Nephron (organoid): Measurements from ENCODE around the gene RDM1.

ENCODE experiments used
- H3K27ac Mint-ChIP-seq, 3 experiments: 2 replicates each; pipeline ENCODE4 v1.8.0; 2020; ENCODE audit warnings: mixed read lengths in 3 of 3, mild to moderate bottlenecking in 2 of 3, moderate library complexity in 1 of 3
- H3K27me3 Mint-ChIP-seq: 2 replicates; pipeline ENCODE4 v1.8.0; 2021; ENCODE audit warnings: low read depth, mild to moderate bottlenecking, moderate library complexity, mixed read lengths
- H3K36me3 Mint-ChIP-seq: 2 replicates; pipeline ENCODE4 v1.8.0; 2020; ENCODE audit warnings: low read depth, mixed read lengths
- H3K4me1 Mint-ChIP-seq: 2 replicates; pipeline ENCODE4 v1.8.0; 2020; ENCODE audit warnings: mixed read lengths
- H3K4me3 Mint-ChIP-seq, 3 experiments: 2 replicates each; pipeline ENCODE4 v1.8.0; 2020; ENCODE audit warnings: mild to moderate bottlenecking in 3 of 3, mixed read lengths in 3 of 3, moderate library complexity in 2 of 3
- H3K9me3 Mint-ChIP-seq: 2 replicates; pipeline ENCODE4 v1.8.0; 2020; ENCODE audit warnings: mixed read lengths
- TF ChIP-seq, protein P1 (sequence below), 3 experiments: fragments of 200-600 bp; sonication (generic); IDR thresholded peaks; one replicate each; pipeline ENCODE4 v1.5.0; 2021; ENCODE audit warnings: antibody characterized with exemption in 3 of 3; ENCODE audit not compliant: unreplicated experiment in 3 of 3

RDM1 gene

DNA sequence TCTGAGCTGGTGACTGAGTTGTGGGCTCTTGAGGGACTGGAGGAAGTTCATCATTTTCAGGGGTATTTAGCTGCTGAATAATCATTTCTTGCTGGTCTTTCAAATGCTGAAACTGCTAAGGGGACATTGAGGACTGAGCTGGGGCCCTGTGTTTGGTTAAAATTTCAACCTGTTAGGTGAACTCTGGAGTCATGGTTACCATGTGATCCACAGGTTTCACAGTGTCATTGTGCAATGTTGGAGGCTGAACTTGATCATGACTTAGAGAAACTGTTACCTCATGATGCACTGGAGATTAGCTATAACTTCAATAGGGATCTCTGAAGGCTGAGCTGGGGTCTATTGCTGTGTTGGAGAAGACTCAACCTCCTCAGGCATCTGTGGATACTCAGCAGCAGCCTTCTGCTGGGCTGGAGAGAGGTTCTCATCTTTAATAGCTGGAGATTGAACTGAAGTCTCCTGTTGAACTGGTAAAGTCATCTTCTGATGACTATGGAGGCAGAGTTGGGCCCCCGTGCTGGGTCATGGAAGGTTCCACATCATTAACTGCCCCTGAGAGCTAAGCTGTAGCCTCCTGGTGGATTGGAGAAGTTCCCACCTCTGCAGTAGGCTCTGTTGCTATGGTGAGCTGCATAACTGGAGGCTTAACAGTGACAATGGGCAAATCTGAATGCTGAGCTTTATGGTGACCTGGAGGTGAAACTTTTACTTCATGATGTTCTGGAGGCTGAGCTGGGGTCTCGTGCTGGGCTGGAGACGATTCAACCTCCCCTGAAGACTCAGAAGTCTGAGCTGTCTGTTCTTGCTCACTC lies 15.2 kb downstream of the RDM1 start:
- H3K9me3 Mint-ChIP-seq = peaks cover 14% of the 10 kb centered on the region
- H3K36me3 Mint-ChIP-seq = peaks cover 3% of the 10 kb centered on the region
- H3K27me3 Mint-ChIP-seq = peaks cover 6% of the 10 kb centered on the region
- peak overlapping the region in 1 of 3 experiments; percentile 56 for H3K27ac Mint-ChIP-seq
- H3K4me1 Mint-ChIP-seq = peaks cover 7% of the 10 kb centered on the region
- TF ChIP-seq, protein P1, sequence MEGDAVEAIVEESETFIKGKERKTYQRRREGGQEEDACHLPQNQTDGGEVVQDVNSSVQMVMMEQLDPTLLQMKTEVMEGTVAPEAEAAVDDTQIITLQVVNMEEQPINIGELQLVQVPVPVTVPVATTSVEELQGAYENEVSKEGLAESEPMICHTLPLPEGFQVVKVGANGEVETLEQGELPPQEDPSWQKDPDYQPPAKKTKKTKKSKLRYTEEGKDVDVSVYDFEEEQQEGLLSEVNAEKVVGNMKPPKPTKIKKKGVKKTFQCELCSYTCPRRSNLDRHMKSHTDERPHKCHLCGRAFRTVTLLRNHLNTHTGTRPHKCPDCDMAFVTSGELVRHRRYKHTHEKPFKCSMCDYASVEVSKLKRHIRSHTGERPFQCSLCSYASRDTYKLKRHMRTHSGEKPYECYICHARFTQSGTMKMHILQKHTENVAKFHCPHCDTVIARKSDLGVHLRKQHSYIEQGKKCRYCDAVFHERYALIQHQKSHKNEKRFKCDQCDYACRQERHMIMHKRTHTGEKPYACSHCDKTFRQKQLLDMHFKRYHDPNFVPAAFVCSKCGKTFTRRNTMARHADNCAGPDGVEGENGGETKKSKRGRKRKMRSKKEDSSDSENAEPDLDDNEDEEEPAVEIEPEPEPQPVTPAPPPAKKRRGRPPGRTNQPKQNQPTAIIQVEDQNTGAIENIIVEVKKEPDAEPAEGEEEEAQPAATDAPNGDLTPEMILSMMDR (IDR thresholded peaks at IDR 0.05; ENCODE audit: unreplicated experiment in 3 of 3) = no peak
- H3K4me3 Mint-ChIP-seq = no peak overlapping the region

DNA sequence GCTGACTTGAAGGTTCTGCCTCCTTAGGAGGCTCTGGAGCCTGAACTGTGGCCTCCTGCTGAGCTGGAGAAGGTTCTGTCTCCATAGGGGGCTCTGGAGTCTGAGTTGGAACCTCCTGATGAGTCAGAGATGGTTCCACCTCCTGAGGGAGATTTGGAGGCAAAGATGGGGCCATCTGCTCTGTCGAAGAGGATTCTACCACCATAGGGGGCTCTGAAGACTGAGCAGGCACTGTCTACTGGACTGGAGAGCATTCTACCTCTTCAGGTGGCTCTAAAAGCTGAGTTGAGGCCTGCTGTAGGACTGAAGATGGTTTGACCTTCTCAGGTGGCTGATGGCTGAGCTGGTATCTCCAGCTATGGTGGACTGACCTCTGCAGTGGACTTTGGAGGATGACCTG lies 16.2 kb downstream of the RDM1 start:
- peaks cover 7% of the 10 kb centered on the region for H3K4me1 Mint-ChIP-seq
- peaks cover 3% of the 10 kb centered on the region for H3K36me3 Mint-ChIP-seq
- TF ChIP-seq, protein P1 (IDR thresholded peaks at IDR 0.05; ENCODE audit: unreplicated experiment in 3 of 3) = no peak
- no peak overlapping the region for H3K4me3 Mint-ChIP-seq
- H3K27me3 Mint-ChIP-seq = peaks cover 6% of the 10 kb centered on the region
- no peak overlapping the region for H3K27ac Mint-ChIP-seq
- peaks cover 11% of the 10 kb centered on the region for H3K9me3 Mint-ChIP-seq

DNA sequence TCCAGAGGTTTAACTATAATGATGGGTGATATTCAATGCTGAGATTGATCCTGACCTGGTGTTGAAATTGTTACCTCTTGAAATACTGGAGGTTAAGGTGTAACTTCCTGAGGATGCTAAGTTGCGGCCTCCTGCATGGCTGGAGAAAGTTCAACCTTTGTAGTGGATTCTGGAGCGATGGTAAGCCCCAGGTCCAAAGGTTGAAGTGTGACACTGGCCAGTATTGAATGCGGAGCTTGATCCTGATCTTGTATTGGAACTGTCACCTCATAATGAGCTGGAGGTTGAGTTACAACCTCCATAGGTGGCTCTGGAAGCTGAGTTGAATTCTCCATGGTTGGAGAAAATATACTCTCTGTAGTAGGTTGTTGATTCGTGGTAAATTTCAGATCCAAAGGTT lies 17.0 kb downstream of the RDM1 start:
- TF ChIP-seq, protein P1 (IDR thresholded peaks at IDR 0.05; ENCODE audit: unreplicated experiment in 3 of 3) = no peak
- no peak overlapping the region for H3K4me3 Mint-ChIP-seq
- H3K9me3 Mint-ChIP-seq = peaks cover 15% of the 10 kb centered on the region
- H3K36me3 Mint-ChIP-seq = peaks cover 3% of the 10 kb centered on the region
- peaks cover 5% of the 10 kb centered on the region for H3K4me1 Mint-ChIP-seq
- peaks cover 6% of the 10 kb centered on the region for H3K27me3 Mint-ChIP-seq
- H3K27ac Mint-ChIP-seq = no peak overlapping the region

DNA sequence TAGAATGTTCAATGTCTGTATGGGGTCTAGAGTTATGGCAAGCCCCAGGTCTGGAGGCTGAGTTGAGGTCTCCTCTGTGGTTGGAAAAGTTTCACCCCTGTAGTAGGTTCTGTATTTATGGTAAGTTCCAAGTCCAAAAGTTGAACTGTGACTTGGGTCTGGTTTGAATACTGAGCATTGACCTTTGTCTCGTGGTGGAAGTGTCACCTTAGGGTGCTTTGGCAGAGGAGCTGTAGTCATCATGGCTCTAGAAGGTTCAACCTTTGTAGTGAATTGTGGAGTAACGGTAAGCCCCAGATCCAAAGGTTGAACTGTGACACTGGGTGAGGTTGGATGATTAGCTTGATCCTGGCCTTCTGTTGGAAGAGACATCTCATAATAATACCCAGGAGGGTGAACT lies 17.6 kb downstream of the RDM1 start:
- Mint-ChIP-seq H3K4me1 (no peaks in the 10 kb centered on the region), H3K27ac (no peak overlapping the region), H3K4me3 (no peak overlapping the region), H3K27me3 (peaks cover 6% of the 10 kb centered on the region), H3K9me3 (peaks cover 15% of the 10 kb centered on the region), H3K36me3 (no peaks in the 10 kb centered on the region)
- TF ChIP-seq, protein P1 (IDR thresholded peaks at IDR 0.05; ENCODE audit: unreplicated experiment in 3 of 3) = no peak

DNA sequence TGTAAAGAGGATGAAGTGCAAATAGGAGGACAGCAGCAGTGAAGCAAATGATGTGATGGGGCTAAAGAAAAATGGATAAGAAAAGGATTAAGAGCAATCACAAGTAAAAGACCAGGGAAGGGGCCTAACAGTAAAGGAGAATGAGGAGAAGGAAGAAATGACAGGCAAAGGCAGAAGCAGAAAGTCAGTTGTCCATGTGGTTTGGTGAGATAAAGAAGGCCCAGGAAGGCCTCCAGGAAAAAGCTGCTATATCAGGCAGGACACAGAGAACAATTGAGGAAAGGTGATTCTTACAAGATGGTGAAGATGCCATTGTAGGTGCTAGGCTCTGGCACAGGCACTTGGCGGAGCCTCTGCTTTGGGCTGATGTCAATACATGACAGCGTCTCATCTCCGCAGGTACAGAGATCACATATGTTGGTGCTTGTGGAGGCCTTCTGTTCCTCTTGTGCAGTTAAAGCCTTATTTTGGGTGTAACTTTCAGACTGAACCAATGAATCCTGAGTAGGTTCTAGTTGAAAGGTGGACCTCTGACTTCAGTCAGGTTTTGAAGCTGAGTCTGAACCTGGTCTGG lies 18.1 kb downstream of the RDM1 start:
- Mint-ChIP-seq H3K36me3 (no peaks in the 10 kb centered on the region), H3K27me3 (peaks cover 2% of the 10 kb centered on the region), H3K9me3 (peaks cover 15% of the 10 kb centered on the region), H3K27ac (no peak overlapping the region), H3K4me1 (no peaks in the 10 kb centered on the region), H3K4me3 (no peak overlapping the region)
- TF ChIP-seq, protein P1 (IDR thresholded peaks at IDR 0.05; ENCODE audit: unreplicated experiment in 3 of 3) = no peak

DNA sequence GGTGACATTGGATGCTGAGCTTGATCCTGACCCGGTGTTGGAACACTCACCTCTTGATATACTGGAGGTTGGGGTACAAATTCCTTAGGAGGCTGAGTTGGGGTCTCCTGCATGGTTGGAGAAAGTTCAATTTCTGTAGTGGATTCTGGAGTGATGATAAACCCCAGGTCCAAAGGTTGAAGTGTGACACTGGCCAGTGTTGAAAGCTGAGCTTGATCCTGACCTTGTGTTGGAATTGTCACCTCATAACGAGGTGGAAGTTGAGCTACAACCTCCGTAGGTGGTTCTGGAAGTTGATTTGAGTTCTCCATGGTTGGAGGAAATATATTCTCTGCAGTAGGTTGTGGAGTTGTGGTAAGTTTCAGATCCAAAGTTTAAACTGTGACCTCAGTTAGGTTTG lies 21.2 kb downstream of the RDM1 start:
- peaks cover 11% of the 10 kb centered on the region for H3K9me3 Mint-ChIP-seq
- no peak overlapping the region for H3K4me3 Mint-ChIP-seq
- H3K27ac Mint-ChIP-seq = no peak overlapping the region
- TF ChIP-seq, protein P1 (IDR thresholded peaks at IDR 0.05; ENCODE audit: unreplicated experiment in 3 of 3) = no peak
- no peaks in the 10 kb centered on the region for H3K4me1 Mint-ChIP-seq
- H3K27me3 Mint-ChIP-seq = peaks cover 4% of the 10 kb centered on the region
- no peaks in the 10 kb centered on the region for H3K36me3 Mint-ChIP-seq
